Measurements from ENCODE around the gene SLC26A1.

SLC26A1 gene

GRCh38 chr4:1032861-1033260 is 39.7 kb upstream of the SLC26A1 start:
- TF ChIP-seq CTCF (IDR thresholded peaks at IDR 0.05; ENCODE audit: low read length, missing control alignments) = no peak
- H3K4me3 ChIP-seq (replicated peaks; ENCODE audit: low read depth, low read length) = no peak overlapping the region
- DNase-seq (ENCODE audit: low read depth) = no peak

GRCh38 chr4:1031956-1032795 is 39.0 kb upstream of the SLC26A1 start:
- no peak for TF ChIP-seq CTCF (IDR thresholded peaks at IDR 0.05; ENCODE audit: low read length, missing control alignments)
- no peak overlapping the region for H3K4me3 ChIP-seq (replicated peaks; ENCODE audit: low read depth, low read length)
- no peak for DNase-seq (ENCODE audit: low read depth)

GRCh38 chr4:1031346-1031745 is 38.1 kb upstream of the SLC26A1 start:
- DNase-seq (ENCODE audit: low read depth) = no peak
- no peak overlapping the region for H3K4me3 ChIP-seq (replicated peaks; ENCODE audit: low read depth, low read length)
- no peak for TF ChIP-seq CTCF (IDR thresholded peaks at IDR 0.05; ENCODE audit: low read length, missing control alignments)

- TF ChIP-seq CTCF (IDR thresholded peaks at IDR 0.05; ENCODE audit: low read length, missing control alignments) = no peak
- DNase-seq (ENCODE audit: low read depth) = no peak
- H3K4me3 ChIP-seq (replicated peaks; ENCODE audit: low read depth, low read length) = no peak overlapping the region
Observed at GRCh38 chr4:1030559-1030958, 37.4 kb upstream of the SLC26A1 start.

- no peak for TF ChIP-seq CTCF (IDR thresholded peaks at IDR 0.05; ENCODE audit: low read length, missing control alignments)
- DNase-seq (ENCODE audit: low read depth) = no peak
- no peak overlapping the region for H3K4me3 ChIP-seq (replicated peaks; ENCODE audit: low read depth, low read length)
Observed at GRCh38 chr4:1030031-1030430, 36.8 kb upstream of the SLC26A1 start.

- H3K4me3 ChIP-seq (replicated peaks; ENCODE audit: low read depth, low read length) = no peak overlapping the region
- TF ChIP-seq CTCF (IDR thresholded peaks at IDR 0.05; ENCODE audit: low read length, missing control alignments) = no peak
- no peak for DNase-seq (ENCODE audit: low read depth)
Observed at GRCh38 chr4:1029529-1029928, 36.3 kb upstream of the SLC26A1 start.

All from fibroblast of pulmonary artery (primary cell).